ENCODE data around the gene ARHGEF9.
"Not testable (repeated sequence)": the region's sequence is repeated elsewhere in the genome, so short reads cannot be mapped to it uniquely, and the experiment has no call there.

ARHGEF9 gene

DNA sequence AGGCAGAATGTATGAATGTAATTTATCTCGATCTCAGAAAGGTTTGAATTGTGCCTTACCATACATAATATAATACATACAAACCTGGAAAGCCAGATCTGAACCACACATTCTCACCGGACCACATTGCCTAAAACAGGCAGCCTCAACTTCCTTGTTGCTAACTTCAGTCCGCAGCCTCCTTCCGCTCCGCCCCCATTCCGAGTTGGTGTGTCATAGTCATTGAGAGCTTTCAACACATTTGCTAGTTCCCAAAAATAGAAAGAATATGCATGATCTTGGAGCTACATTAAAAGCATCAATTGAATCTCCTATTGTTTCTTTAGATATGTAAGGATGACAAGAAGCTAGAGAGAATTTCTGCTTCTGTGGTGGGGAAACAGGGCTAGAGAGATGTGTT, 127.2 kb downstream of the ARHGEF9 start:
- DNase-seq, result no peak

- DNase-seq, result no peak
Observed at GRCh38 chrX:63656871-63657580, 128.0 kb downstream of the ARHGEF9 start.

GRCh38 chrX:63652086-63652765, 132.8 kb downstream of the ARHGEF9 start:
- DNase-seq, result no peak

DNA sequence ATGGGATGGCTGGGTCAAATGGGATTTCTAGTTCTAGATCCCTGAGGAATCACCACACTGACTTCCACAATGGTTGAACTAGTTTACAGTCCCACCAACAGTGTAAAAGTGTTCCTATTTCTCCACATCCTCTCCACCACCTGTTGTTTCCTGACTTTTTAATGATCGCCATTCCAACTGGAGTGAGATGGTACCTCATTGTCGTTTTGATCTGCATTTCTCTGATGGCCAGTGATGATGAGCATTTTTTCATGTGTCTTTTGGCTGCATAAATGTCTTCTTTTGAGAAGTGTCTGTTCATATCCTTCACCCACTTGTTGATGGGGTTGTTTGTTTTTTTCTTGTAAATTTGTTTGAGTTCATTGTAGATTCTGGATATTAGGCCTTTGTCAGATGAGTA, 139.3 kb downstream of the ARHGEF9 start:
- not testable (repeated sequence) for DNase-seq

DNA sequence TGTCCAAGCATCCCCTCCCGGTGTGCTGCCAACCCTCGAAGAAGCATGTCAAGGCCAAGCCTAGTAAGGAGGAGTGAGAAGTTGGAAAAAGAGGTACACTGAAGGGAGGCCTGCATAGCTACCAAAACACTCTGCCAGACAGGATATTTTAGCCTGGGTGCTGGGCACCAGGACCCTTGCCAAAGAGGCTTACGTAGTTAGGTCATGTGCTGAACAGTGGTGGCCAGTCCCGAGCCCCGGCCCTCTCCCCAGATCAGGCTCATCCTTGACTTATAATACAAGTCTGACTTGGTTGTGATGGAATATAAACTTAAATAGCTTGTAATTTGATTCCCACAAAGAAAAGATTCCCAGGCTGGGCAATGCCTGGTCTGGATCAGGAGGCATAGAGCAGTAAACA, 149.3 kb downstream of the ARHGEF9 start:
- no peak for DNase-seq

GRCh38 chrX:63613531-63614028, 171.4 kb downstream of the ARHGEF9 start:
- DNase-seq, result no peak

GRCh38 chrX:63585936-63586335, 199.1 kb downstream of the ARHGEF9 start:
- no peak for DNase-seq

All from effector CD8-positive, alpha-beta T cell (primary cell).